K562 (cell line): Measurements from ENCODE around the gene KCNA2. TPM values are rescaled to one million over a fixed set of nuclear protein-coding genes. Genes with fewer than 3 reads are reported as not detected.
A peak's percentile ranks its signal among the peaks of the same experiment; 100 is the strongest.

Experiments used
- ATAC-seq: fragments of 200-7000 bp; cut with Tn5 transposase; 3 replicates; pipeline ENCODE4 v1.9.1; 2020; ENCODE audit warnings: moderate library complexity
- BruUV-seq: library from RNA; stranded (reverse); fragments of 400-500 nt; replicated peaks from 2 replicates; lab custom pipeline; 2021; lab: Mats Ljungman, UMichigan
- CTCF ChIA-PET: fragments of 300-600 bp; formaldehyde crosslinking; extraction: SDS; loops from one replicate; lab custom pipeline; 2021; ENCODE audit warnings: low intra/inter-chr PET ratio; lab: Yijun Ruan, JAX
- POLR2A ChIA-PET: fragments of 300-600, 350-650 bp; sonication (Branson Sonifier 250); formaldehyde crosslinking; extraction: SDS; loops from one replicate; lab custom pipeline; 2021; ENCODE audit warnings: antibody characterized with exemption, inconsistent platforms; lab: Yijun Ruan, JAX
- DNase-seq, 4 experiments: peaks; one replicate each; pipeline versions ENCODE4 v3.0.0 to v3.0.0-alpha.2; 2011 to 2018; ENCODE audit warnings: low spot score in 3 of 4, mixed read lengths in 3 of 4; ENCODE audit errors: extremely low read depth in 1 of 4
- FAIRE-seq: peaks from 2 replicates; lab custom pipeline; 2011; peaks lifted over from hg19 to GRCh38; lab: Jason Lieb, UNC
- H2AFZ ChIP-seq: 2 replicates; pipeline ENCODE4 v1.6.0; 2011; ENCODE audit warnings: low read depth, low read length, control low read depth, inconsistent platforms
- H3K27ac ChIP-seq: fragments of 200-600 bp; 3 replicates; pipeline ENCODE4 v1.8.0; 2011; ENCODE audit warnings: low read depth, mild to moderate bottlenecking, control low read depth, inconsistent platforms, low read length, moderate library complexity, mixed read lengths; ENCODE audit errors: extremely low read depth
- H3K27me3 ChIP-seq, 2 experiments: fragments of 300-600 bp in 1 of 2; 2 replicates in 1 of 2; 3 replicates in 1 of 2; pipeline versions ENCODE4 v1.6.0 to v1.8.0; 2011; ENCODE audit warnings: inconsistent platforms in 2 of 2, low read length in 2 of 2, mild to moderate bottlenecking in 1 of 2, mixed read lengths in 1 of 2, moderate library complexity in 1 of 2; ENCODE audit not compliant: control insufficient read depth in 2 of 2, insufficient read depth in 2 of 2
- H3K36me3 ChIP-seq: fragments of 300-600 bp; 3 replicates; pipeline ENCODE4 v1.8.0; 2011; ENCODE audit warnings: mild to moderate bottlenecking, low read length, inconsistent platforms; ENCODE audit not compliant: control insufficient read depth, insufficient read depth
- H3K4me1 ChIP-seq, 2 experiments: fragments of 200-600 bp in 1 of 2; replicated peaks in 1 of 2; 2 replicates in 1 of 2; 3 replicates in 1 of 2; pipeline versions ENCODE4 v1.5.1 to v1.8.0; 2011; ENCODE audit warnings: inconsistent platforms in 2 of 2, low read length in 2 of 2, mild to moderate bottlenecking in 1 of 2, mixed read lengths in 1 of 2, moderate library complexity in 1 of 2; ENCODE audit not compliant: control insufficient read depth in 2 of 2, insufficient read depth in 2 of 2
- H3K4me2 ChIP-seq: 2 replicates; pipeline ENCODE4 v1.6.1; 2011; ENCODE audit warnings: low read length, control low read depth, inconsistent platforms, mixed read lengths; ENCODE audit not compliant: insufficient read depth
- H3K4me3 ChIP-seq: fragments of 200-600 bp; sonication (generic), shearing (Covaris generic); 2 replicates; pipeline ENCODE4 v1.5.1; 2016; ENCODE audit warnings: control low read depth, inconsistent platforms
- H3K79me2 ChIP-seq: fragments of 200-600 bp; 3 replicates; pipeline ENCODE4 v1.8.0; 2011; ENCODE audit warnings: low read length, inconsistent platforms; ENCODE audit not compliant: control insufficient read depth, insufficient read depth
- H3K9ac ChIP-seq, 2 experiments: 2 replicates each; pipeline versions ENCODE4 v1.6.0 to v1.6.1; 2011; ENCODE audit warnings: low read depth in 2 of 2, low read length in 2 of 2, control low read depth in 1 of 2, inconsistent platforms in 1 of 2, mild to moderate bottlenecking in 1 of 2, mixed read lengths in 1 of 2; ENCODE audit not compliant: insufficient read depth in 1 of 2
- H3K9me1 ChIP-seq: one replicate; pipeline ENCODE4 v1.6.0; 2011; ENCODE audit warnings: inconsistent platforms, mild to moderate bottlenecking, low read length, moderate library complexity; ENCODE audit not compliant: control insufficient read depth, insufficient read depth
- H3K9me3 ChIP-seq: replicated peaks from 2 replicates; pipeline ENCODE4 v1.5.1; 2011; ENCODE audit warnings: low read depth, low read length, inconsistent platforms; ENCODE audit not compliant: control insufficient read depth, insufficient read depth
- H4K20me1 ChIP-seq: replicated peaks from 2 replicates; pipeline ENCODE4 v1.6.1; 2011; ENCODE audit warnings: low read length, inconsistent platforms, mixed read lengths; ENCODE audit not compliant: control insufficient read depth, insufficient read depth
- BMI1 ChIP-seq: fragments of 150-350 bp; IDR thresholded peaks from 2 replicates; pipeline ENCODE4 v1.6.1; 2014; ENCODE audit warnings: low read length
- CBX8 ChIP-seq: fragments of 200-600 bp; sonication (generic); IDR thresholded peaks from 2 replicates; pipeline ENCODE4 v1.6.1; 2012; ENCODE audit warnings: borderline replicate concordance, mixed run types, low read depth, mild to moderate bottlenecking, moderate library complexity, mixed read lengths, low read length, control low read depth, inconsistent platforms; ENCODE audit not compliant: poor library complexity, severe bottlenecking; ENCODE audit errors: extremely low read depth
- GTF2A2 ChIP-seq: IDR thresholded peaks from 2 replicates; pipeline ENCODE4 v1.6.1; 2016; ENCODE audit warnings: mild to moderate bottlenecking, missing genetic modification characterization, missing compliant biosample characterization
- HMGN3 ChIP-seq: IDR thresholded peaks from 2 replicates; pipeline ENCODE4 v1.6.1; 2011; ENCODE audit warnings: borderline replicate concordance, low read depth, mild to moderate bottlenecking, mixed read lengths, low read length; ENCODE audit not compliant: insufficient read length; ENCODE audit errors: extremely low read depth
- MAFG ChIP-seq: fragments of 450-650 bp; conservative IDR thresholded peaks from 2 replicates; pipeline ENCODE4 v1.6.1; 2016; ENCODE audit warnings: missing genetic modification characterization, missing compliant biosample characterization
- PURB ChIP-seq: sonication (generic); formaldehyde crosslinking; IDR thresholded peaks from 2 replicates; pipeline ENCODE4 v1.9.0; 2021; ENCODE audit warnings: low read depth, mild to moderate bottlenecking, missing genetic modification reagents
- ZNF165 ChIP-seq: fragments of 250-450 bp; sonication (Bioruptor Pico); IDR thresholded peaks from 2 replicates; pipeline ENCODE4 v1.4.0; 2020; ENCODE audit warnings: borderline replicate concordance
- WGBS: fragments of 100-300 bp; shearing (Covaris generic); methylation state at CpG from one replicate; pipeline ENCODE4 v1.1.6; 2016; ENCODE audit warnings: low coverage, mixed read lengths; ENCODE audit not compliant: insufficient coverage; ENCODE audit errors: missing lambda C conversion rate; 5-methylcytosine and 5-hydroxymethylcytosine counted together
- in situ Hi-C: fragments of 300-500 bp; cut with MboI; formaldehyde crosslinking; loops from 4 replicates; pipeline ENCODE4 v1.15.0; 2018; ENCODE audit warnings: inconsistent platforms, mixed read lengths
- intact Hi-C: fragments of 100-400 bp; cut with micrococcal nuclease; formaldehyde crosslinking; loops from 2 replicates; pipeline ENCODE4 v1.14.2; 2022
- polyA plus RNA-seq, 8 experiments: library from polyadenylated mRNA; depleted of rRNA in 4 of 8; stranded (reverse) in 5 of 8; unstranded in 3 of 8; fragments of >200 nt; fragmentation: Nextera tagmentation in 2 of 8; fragmentation: Illumina TruSeq in 1 of 8; extraction: Ambion mirVana in 2 of 8; extraction: Trizol in 1 of 8; gene quantifications; 2 replicates each; pipeline versions ENCODE4 v1.2.1 to v1.2.3, GENCODE V29; 2011 to 2014; ENCODE audit warnings: inconsistent platforms in 1 of 8, missing spikeins in 1 of 8
- total RNA-seq, 7 experiments: library from RNA; depleted of rRNA in 6 of 7; stranded (reverse); fragments of >200 nt in 6 of 7; fragmentation: Illumina TruSeq in 2 of 7; extraction: Trizol in 2 of 7; gene quantifications; 2 replicates each; pipeline versions ENCODE4 v1.2.1 to v1.2.3, GENCODE V29; 2011 to 2021; ENCODE audit warnings: low replicate concordance in 1 of 7

Gene KCNA2
- total and polyA plus RNA-seq, 9 of the 15 experiments (the other 6 are each of a cell fraction or from before 2014, with no cell fraction given) = not detected

DNA sequence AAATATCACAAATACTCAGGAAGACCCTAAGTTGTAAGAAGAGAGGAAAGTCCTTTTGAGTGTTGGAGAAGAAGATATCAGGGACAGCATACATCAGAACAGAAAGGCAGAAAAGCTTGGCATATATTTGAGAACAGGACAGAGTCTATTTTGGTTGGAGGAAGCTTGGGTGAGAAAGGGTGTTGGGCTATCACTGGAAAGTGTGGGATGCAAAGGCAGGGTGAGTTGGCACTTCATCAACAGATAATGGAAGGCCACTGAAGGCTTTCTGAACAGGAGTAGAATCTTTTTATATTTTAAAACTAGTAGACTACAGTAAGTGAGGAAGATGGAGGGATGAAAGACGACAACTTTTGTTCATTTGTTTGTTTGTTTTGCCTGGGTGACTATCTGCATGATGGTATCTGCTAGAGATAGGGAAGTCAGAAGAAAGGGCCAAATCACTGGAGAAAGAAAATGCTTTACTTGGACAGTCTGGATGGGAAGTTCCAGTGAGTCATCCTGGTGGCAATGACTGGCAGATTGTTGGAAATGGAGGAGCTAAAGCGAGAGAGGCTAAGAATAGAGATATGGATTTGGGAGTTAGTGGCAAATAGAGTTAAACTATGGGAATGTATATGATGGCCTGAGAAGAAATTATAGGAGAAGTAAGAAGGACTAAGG, 33.7 kb upstream of the KCNA2 start (continued):
- TF ChIP-seq MAFG (tag) (peak; percentile 78), CBX8 (no peak), HMGN3 (no peak)

DNA sequence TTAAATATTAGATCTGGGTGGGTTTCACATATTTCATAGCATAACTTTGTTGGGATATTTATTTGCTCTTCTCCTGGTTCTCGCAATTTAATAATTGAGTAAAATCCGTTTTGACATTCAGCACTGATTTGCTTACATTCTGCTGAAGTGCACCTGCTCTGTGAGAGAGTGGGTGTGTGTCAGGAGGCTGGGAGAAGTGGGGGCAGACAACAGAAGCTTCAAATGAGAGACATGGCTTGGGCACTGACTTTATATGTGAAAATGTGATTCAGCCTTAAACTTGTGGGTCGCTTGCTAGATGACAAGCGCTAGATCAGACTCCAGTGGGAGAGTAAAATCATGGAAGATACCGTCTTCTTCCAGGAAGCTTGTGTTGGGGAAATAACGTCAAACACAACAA, 32.4 kb upstream of the KCNA2 start:
- Histone ChIP-seq H3K4me1 (no peaks in the 10 kb centered on the region), H3K4me2 (no peak overlapping the region), H3K36me3 (no peaks in the 10 kb centered on the region), H3K27ac (no peak overlapping the region), H3K4me3 (no peak overlapping the region), H3K27me3 (peaks cover 3 to 11% of the 10 kb centered on the region in 2 experiments), H3K9ac (no peak overlapping the region), H3K9me3 (no peaks in the 10 kb centered on the region), H2AFZ (no peak overlapping the region), H3K9me1 (no peaks in the 10 kb centered on the region), H3K79me2 (no peaks in the 10 kb centered on the region), H4K20me1 (no peaks in the 10 kb centered on the region)
- in situ Hi-C loops (loop anchor here (5.0 kb wide), 1 partner anchor 369 kb away; no protein-coding TSS in a partner anchor), intact Hi-C loops (no loop called here)
- POLR2A ChIA-PET = no interaction called here
- FAIRE-seq = no peak
- TF ChIP-seq ZNF165 (no peak), BMI1 (no peak), GTF2A2 (tag) (no peak), PURB (no peak)
- BruUV-seq = no TSS peak
- DNase-seq = no peak
- ATAC-seq = no peak
- CTCF ChIA-PET = no interaction called here
- WGBS = under 1% methylated on average over 6 of the region's 6 CpGs
